GM23338 (cell line): ENCODE measurements around the gene TARBP1. TPM values are rescaled to one million over a fixed set of nuclear protein-coding genes. Genes with fewer than 3 reads are reported as not detected.

Experiments
- ATAC-seq: fragments of 200-7000 bp; cut with Tn5 transposase; 3 replicates; pipeline ENCODE4 v1.9.1; 2020
- DNase-seq: peaks from one replicate; pipeline ENCODE4 v3.0.0-alpha.2; 2015; ENCODE audit warnings: low spot score
- H2AFZ ChIP-seq: fragments of 200-600 bp; sonication (generic); 2 replicates; pipeline ENCODE4 v1.8.0; 2016; ENCODE audit warnings: antibody characterized with exemption, mild to moderate bottlenecking, moderate library complexity
- H3F3A ChIP-seq: fragments of 200-600 bp; sonication (generic); replicated peaks from 2 replicates; pipeline ENCODE4 v1.8.0; 2017; ENCODE audit warnings: antibody characterized with exemption, mixed run types, low read depth
- H3K27ac ChIP-seq: fragments of 200-600 bp; sonication (generic); 2 replicates; pipeline ENCODE4 v1.6.1; 2016; ENCODE audit warnings: low read depth
- H3K27me3 ChIP-seq: fragments of 200-600 bp; sonication (generic); 2 replicates; pipeline ENCODE4 v1.8.0; 2016; ENCODE audit warnings: mild to moderate bottlenecking, mixed run types, moderate library complexity; ENCODE audit not compliant: insufficient read depth
- H3K36me3 ChIP-seq: fragments of 200-600 bp; sonication (generic); 2 replicates; pipeline ENCODE4 v1.8.0; 2016; ENCODE audit warnings: mild to moderate bottlenecking; ENCODE audit not compliant: insufficient read depth
- H3K4me1 ChIP-seq: fragments of 200-600 bp; sonication (generic); 2 replicates; pipeline ENCODE4 v1.8.0; 2016; ENCODE audit warnings: mild to moderate bottlenecking, moderate library complexity; ENCODE audit not compliant: insufficient read depth
- H3K4me2 ChIP-seq: fragments of 200-600 bp; sonication (generic); 2 replicates; pipeline ENCODE4 v1.7.1; 2017; ENCODE audit warnings: mixed run types
- H3K4me3 ChIP-seq: fragments of 200-600 bp; sonication (generic); 2 replicates; pipeline ENCODE4 v1.6.1; 2016; ENCODE audit warnings: mixed run types
- H3K79me2 ChIP-seq: fragments of 200-600 bp; sonication (generic); replicated peaks from 2 replicates; pipeline ENCODE4 v1.8.0; 2017; ENCODE audit warnings: mild to moderate bottlenecking; ENCODE audit not compliant: insufficient read depth
- H3K9me2 ChIP-seq: fragments of 200-600 bp; sonication (generic); 2 replicates; pipeline ENCODE4 v1.8.0; 2017; ENCODE audit not compliant: insufficient read depth
- H4K20me1 ChIP-seq: fragments of 200-600 bp; sonication (generic); replicated peaks from 2 replicates; pipeline ENCODE4 v1.8.0; 2017; ENCODE audit warnings: mild to moderate bottlenecking; ENCODE audit not compliant: insufficient read depth
- H3K27ac Mint-ChIP-seq: 2 replicates; pipeline ENCODE4 v1.8.0; 2020; ENCODE audit warnings: inconsistent platforms, mild to moderate bottlenecking, moderate library complexity, mixed read lengths
- H3K27me3 Mint-ChIP-seq: 3 replicates; pipeline ENCODE4 v1.8.0; 2022; ENCODE audit warnings: low read depth, mild to moderate bottlenecking, moderate library complexity, mixed read lengths, inconsistent platforms; ENCODE audit not compliant: insufficient read depth, poor library complexity
- H3K36me3 Mint-ChIP-seq: 3 replicates; pipeline ENCODE4 v1.8.0; 2021; ENCODE audit warnings: low read depth, mild to moderate bottlenecking, inconsistent platforms, moderate library complexity, mixed read lengths
- H3K4me1 Mint-ChIP-seq: 3 replicates; pipeline ENCODE4 v1.8.0; 2020; ENCODE audit warnings: mild to moderate bottlenecking, inconsistent platforms, mixed read lengths
- H3K4me3 Mint-ChIP-seq: 3 replicates; pipeline ENCODE4 v1.8.0; 2021; ENCODE audit warnings: moderate library complexity, mild to moderate bottlenecking, inconsistent platforms, mixed read lengths
- H3K9me3 Mint-ChIP-seq: 3 replicates; pipeline ENCODE4 v1.8.0; 2020; ENCODE audit warnings: moderate library complexity, mild to moderate bottlenecking, inconsistent platforms, mixed read lengths
- CREB1 ChIP-seq: fragments of 250-450 bp; sonication (Bioruptor Pico); IDR thresholded peaks from 2 replicates; pipeline ENCODE4 v1.5.0; 2020; ENCODE audit warnings: low read depth, mild to moderate bottlenecking, moderate library complexity
- CTCF ChIP-seq, 2 experiments: fragments of 200-600 bp in 1 of 2; sonication (generic) in 1 of 2; conservative IDR thresholded peaks; 2 replicates each; pipeline versions ENCODE4 v1.5.1 to v1.6.1; 2016 to 2017; ENCODE audit warnings: antibody characterized with exemption in 2 of 2, low read depth in 2 of 2, mild to moderate bottlenecking in 2 of 2, moderate library complexity in 1 of 2
- ETS1 ChIP-seq: IDR thresholded peaks from 2 replicates; pipeline ENCODE4 v1.6.1; 2016; ENCODE audit warnings: antibody characterized with exemption
- EZH2 ChIP-seq: fragments of 200-600 bp; sonication (generic); IDR thresholded peaks from one replicate; pipeline ENCODE4 v1.8.0; 2017; ENCODE audit warnings: antibody characterized with exemption, mild to moderate bottlenecking, low read depth; ENCODE audit not compliant: unreplicated experiment
- JUNB ChIP-seq: IDR thresholded peaks from one replicate; pipeline ENCODE4 v1.6.1; 2016; ENCODE audit warnings: antibody characterized with exemption; ENCODE audit not compliant: unreplicated experiment
- NANOG ChIP-seq: IDR thresholded peaks from 2 replicates; pipeline ENCODE4 v1.6.1; 2016; ENCODE audit warnings: antibody characterized with exemption, borderline replicate concordance
- STAT1 ChIP-seq: IDR thresholded peaks from one replicate; pipeline ENCODE4 v1.6.1; 2016; ENCODE audit warnings: antibody characterized with exemption; ENCODE audit not compliant: unreplicated experiment
- ZNF114 ChIP-seq: fragments of 250-450 bp; sonication (Bioruptor Pico); IDR thresholded peaks from 2 replicates; pipeline ENCODE4 v1.5.0; 2020; ENCODE audit warnings: mild to moderate bottlenecking, moderate library complexity
- ZNF331 ChIP-seq: fragments of 250-450 bp; sonication (Bioruptor Pico); IDR thresholded peaks from 2 replicates; pipeline ENCODE4 v1.5.0; 2020; ENCODE audit warnings: low read depth, mild to moderate bottlenecking, moderate library complexity
- polyA plus RNA-seq: library from polyadenylated mRNA; unstranded; fragments of >200 nt; fragmentation: Nextera tagmentation; extraction: Ambion mirVana; gene quantifications from 2 replicates; pipeline ENCODE4 v1.2.1, GENCODE V29; 2016
- total RNA-seq: library from RNA; depleted of rRNA; stranded (reverse); fragments of >200 nt; shearing (Covaris generic); gene quantifications from 2 replicates; pipeline ENCODE4 v1.2.3, GENCODE V29; 2014

Gene TARBP1
- total and polyA plus RNA-seq, 2 experiments from 2014 or later: 14.9 to 18.8 TPM

- DNase-seq: peak; percentile 93
- Histone ChIP-seq H2AFZ (peak overlapping the region; percentile 47), H3K4me2 (no peak overlapping the region), H3K9me2 (no peaks in the 10 kb centered on the region), H3K79me2 (no peaks in the 10 kb centered on the region), H3K4me3 (no peak overlapping the region), H3K27me3 (no peaks in the 10 kb centered on the region), H3K27ac (no peak overlapping the region), H4K20me1 (no peaks in the 10 kb centered on the region), H3K36me3 (no peaks in the 10 kb centered on the region), H3K4me1 (peaks cover 12% of the 10 kb centered on the region), H3F3A (no peaks in the 10 kb centered on the region)
- Mint-ChIP-seq H3K36me3 (no peaks in the 10 kb centered on the region), H3K4me3 (no peak overlapping the region), H3K27ac (peak overlapping the region; percentile 72), H3K27me3 (no peaks in the 10 kb centered on the region), H3K4me1 (peaks cover 36% of the 10 kb centered on the region), H3K9me3 (no peaks in the 10 kb centered on the region; the same call in 2 of the 3 replicates)
- peak; percentile 90 to 96 for TF ChIP-seq CTCF (conservative IDR thresholded peaks at IDR 0.05; ENCODE audit: low read depth in 2 of 2)
- TF ChIP-seq EZH2: no peak
- peak; percentile 99 for ATAC-seq
Observed at GRCh38 chr1:234499119-234499942, 20.4 kb upstream of the TARBP1 start.

- DNase-seq (no peak), ATAC-seq (peak; percentile 46)
- H3K9me2 ChIP-seq: no peaks in the 10 kb centered on the region
- no peaks in the 10 kb centered on the region for H3K36me3 ChIP-seq
- H3K4me3 ChIP-seq: no peak overlapping the region
- H3K27ac ChIP-seq: no peak overlapping the region
- no peaks in the 10 kb centered on the region for H3K79me2 ChIP-seq
- no peak overlapping the region for H3K4me2 ChIP-seq
- Mint-ChIP-seq H3K4me3 (no peak overlapping the region), H3K36me3 (no peaks in the 10 kb centered on the region), H3K9me3 (no peaks in the 10 kb centered on the region; the same call in 2 of the 3 replicates), H3K4me1 (peaks cover 31% of the 10 kb centered on the region), H3K27ac (no peak overlapping the region), H3K27me3 (no peaks in the 10 kb centered on the region)
- TF ChIP-seq JUNB: no peak
- TF ChIP-seq STAT1: no peak
- no peak for TF ChIP-seq ZNF331 (CRISPR knock-in tag)
- TF ChIP-seq NANOG: no peak
- TF ChIP-seq EZH2: no peak
- no peak for TF ChIP-seq ETS1
- no peak for TF ChIP-seq CREB1 (CRISPR knock-in tag)
- no peak for TF ChIP-seq ZNF114
- peaks cover 12% of the 10 kb centered on the region for H3K4me1 ChIP-seq
- 0 out of 2 replicates have a peak overlapping the region, but pooled peaks have one; percentile 16 for H2AFZ ChIP-seq
- H3F3A ChIP-seq: no peaks in the 10 kb centered on the region
- H4K20me1 ChIP-seq: no peaks in the 10 kb centered on the region
- H3K27me3 ChIP-seq: no peaks in the 10 kb centered on the region
Observed at GRCh38 chr1:234498448-234499118, 19.6 kb upstream of the TARBP1 start.
